ENCODE data around the gene ADTRP.

DNA sequence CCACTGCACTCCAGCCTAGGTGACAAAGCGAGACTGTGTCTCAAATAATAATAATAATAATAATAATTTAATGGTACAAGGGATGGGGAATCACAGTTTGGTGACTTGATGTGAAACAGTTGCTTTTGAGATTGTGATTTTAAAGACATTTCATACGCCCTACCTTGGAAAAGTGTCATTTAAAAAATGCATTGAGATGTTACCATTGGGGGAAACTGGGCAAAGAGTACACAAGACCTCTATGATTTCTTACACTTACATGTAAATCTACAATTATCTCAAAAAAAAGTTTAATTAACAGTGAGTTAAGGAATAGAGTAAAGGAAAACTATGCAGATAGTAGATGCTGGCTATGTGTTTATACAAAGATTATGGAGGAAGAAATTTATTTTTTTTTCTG, 22.3 kb downstream of the ADTRP start:
- TF ChIP-seq, protein P1, sequence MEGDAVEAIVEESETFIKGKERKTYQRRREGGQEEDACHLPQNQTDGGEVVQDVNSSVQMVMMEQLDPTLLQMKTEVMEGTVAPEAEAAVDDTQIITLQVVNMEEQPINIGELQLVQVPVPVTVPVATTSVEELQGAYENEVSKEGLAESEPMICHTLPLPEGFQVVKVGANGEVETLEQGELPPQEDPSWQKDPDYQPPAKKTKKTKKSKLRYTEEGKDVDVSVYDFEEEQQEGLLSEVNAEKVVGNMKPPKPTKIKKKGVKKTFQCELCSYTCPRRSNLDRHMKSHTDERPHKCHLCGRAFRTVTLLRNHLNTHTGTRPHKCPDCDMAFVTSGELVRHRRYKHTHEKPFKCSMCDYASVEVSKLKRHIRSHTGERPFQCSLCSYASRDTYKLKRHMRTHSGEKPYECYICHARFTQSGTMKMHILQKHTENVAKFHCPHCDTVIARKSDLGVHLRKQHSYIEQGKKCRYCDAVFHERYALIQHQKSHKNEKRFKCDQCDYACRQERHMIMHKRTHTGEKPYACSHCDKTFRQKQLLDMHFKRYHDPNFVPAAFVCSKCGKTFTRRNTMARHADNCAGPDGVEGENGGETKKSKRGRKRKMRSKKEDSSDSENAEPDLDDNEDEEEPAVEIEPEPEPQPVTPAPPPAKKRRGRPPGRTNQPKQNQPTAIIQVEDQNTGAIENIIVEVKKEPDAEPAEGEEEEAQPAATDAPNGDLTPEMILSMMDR (IDR thresholded peaks at IDR 0.05), result no peak
- no peak for TF ChIP-seq POLR2A (IDR thresholded peaks at IDR 0.05)

All from lower leg skin (tissue), 3 donors.